GM23338 (cell line): ENCODE results near the gene LYZL2. TPM values are rescaled to one million over a fixed set of nuclear protein-coding genes. Genes with fewer than 3 reads are reported as not detected.
"Not testable (repeated sequence)": the region's sequence is repeated elsewhere in the genome, so short reads cannot be mapped to it uniquely, and the experiment has no call there.

Source experiments
- ATAC-seq: fragments of 200-7000 bp; cut with Tn5 transposase; 3 replicates; pipeline ENCODE4 v1.9.1; 2020
- DNase-seq: peaks from one replicate; pipeline ENCODE4 v3.0.0-alpha.2; 2015; ENCODE audit warnings: low spot score
- H2AFZ ChIP-seq: fragments of 200-600 bp; sonication (generic); 2 replicates; pipeline ENCODE4 v1.8.0; 2016; ENCODE audit warnings: antibody characterized with exemption, mild to moderate bottlenecking, moderate library complexity
- H3F3A ChIP-seq: fragments of 200-600 bp; sonication (generic); replicated peaks from 2 replicates; pipeline ENCODE4 v1.8.0; 2017; ENCODE audit warnings: antibody characterized with exemption, mixed run types, low read depth
- H3K27ac ChIP-seq: fragments of 200-600 bp; sonication (generic); 2 replicates; pipeline ENCODE4 v1.6.1; 2016; ENCODE audit warnings: low read depth
- H3K27me3 ChIP-seq: fragments of 200-600 bp; sonication (generic); 2 replicates; pipeline ENCODE4 v1.8.0; 2016; ENCODE audit warnings: mild to moderate bottlenecking, mixed run types, moderate library complexity; ENCODE audit not compliant: insufficient read depth
- H3K36me3 ChIP-seq: fragments of 200-600 bp; sonication (generic); 2 replicates; pipeline ENCODE4 v1.8.0; 2016; ENCODE audit warnings: mild to moderate bottlenecking; ENCODE audit not compliant: insufficient read depth
- H3K4me1 ChIP-seq: fragments of 200-600 bp; sonication (generic); 2 replicates; pipeline ENCODE4 v1.8.0; 2016; ENCODE audit warnings: mild to moderate bottlenecking, moderate library complexity; ENCODE audit not compliant: insufficient read depth
- H3K4me2 ChIP-seq: fragments of 200-600 bp; sonication (generic); 2 replicates; pipeline ENCODE4 v1.7.1; 2017; ENCODE audit warnings: mixed run types
- H3K4me3 ChIP-seq: fragments of 200-600 bp; sonication (generic); 2 replicates; pipeline ENCODE4 v1.6.1; 2016; ENCODE audit warnings: mixed run types
- H3K79me2 ChIP-seq: fragments of 200-600 bp; sonication (generic); replicated peaks from 2 replicates; pipeline ENCODE4 v1.8.0; 2017; ENCODE audit warnings: mild to moderate bottlenecking; ENCODE audit not compliant: insufficient read depth
- H3K9me2 ChIP-seq: fragments of 200-600 bp; sonication (generic); 2 replicates; pipeline ENCODE4 v1.8.0; 2017; ENCODE audit not compliant: insufficient read depth
- H4K20me1 ChIP-seq: fragments of 200-600 bp; sonication (generic); replicated peaks from 2 replicates; pipeline ENCODE4 v1.8.0; 2017; ENCODE audit warnings: mild to moderate bottlenecking; ENCODE audit not compliant: insufficient read depth
- H3K27ac Mint-ChIP-seq: 2 replicates; pipeline ENCODE4 v1.8.0; 2020; ENCODE audit warnings: inconsistent platforms, mild to moderate bottlenecking, moderate library complexity, mixed read lengths
- H3K27me3 Mint-ChIP-seq: 3 replicates; pipeline ENCODE4 v1.8.0; 2022; ENCODE audit warnings: low read depth, mild to moderate bottlenecking, moderate library complexity, mixed read lengths, inconsistent platforms; ENCODE audit not compliant: insufficient read depth, poor library complexity
- H3K36me3 Mint-ChIP-seq: 3 replicates; pipeline ENCODE4 v1.8.0; 2021; ENCODE audit warnings: low read depth, mild to moderate bottlenecking, inconsistent platforms, moderate library complexity, mixed read lengths
- H3K4me1 Mint-ChIP-seq: 3 replicates; pipeline ENCODE4 v1.8.0; 2020; ENCODE audit warnings: mild to moderate bottlenecking, inconsistent platforms, mixed read lengths
- H3K4me3 Mint-ChIP-seq: 3 replicates; pipeline ENCODE4 v1.8.0; 2021; ENCODE audit warnings: moderate library complexity, mild to moderate bottlenecking, inconsistent platforms, mixed read lengths
- H3K9me3 Mint-ChIP-seq: 3 replicates; pipeline ENCODE4 v1.8.0; 2020; ENCODE audit warnings: moderate library complexity, mild to moderate bottlenecking, inconsistent platforms, mixed read lengths
- EZH2 ChIP-seq: fragments of 200-600 bp; sonication (generic); IDR thresholded peaks from one replicate; pipeline ENCODE4 v1.8.0; 2017; ENCODE audit warnings: antibody characterized with exemption, mild to moderate bottlenecking, low read depth; ENCODE audit not compliant: unreplicated experiment
- EZH2phosphoT487 ChIP-seq: fragments of 200-600 bp; sonication (generic); IDR thresholded peaks from one replicate; pipeline ENCODE4 v1.8.1; 2018; ENCODE audit warnings: antibody characterized with exemption; ENCODE audit not compliant: unreplicated experiment
- JUNB ChIP-seq: IDR thresholded peaks from one replicate; pipeline ENCODE4 v1.6.1; 2016; ENCODE audit warnings: antibody characterized with exemption; ENCODE audit not compliant: unreplicated experiment
- POLR2AphosphoS5 ChIP-seq: IDR thresholded peaks from 2 replicates; pipeline ENCODE4 v1.6.1; 2016; ENCODE audit warnings: antibody characterized with exemption, low read depth
- REST ChIP-seq: IDR thresholded peaks from one replicate; pipeline ENCODE4 v1.6.1; 2018; ENCODE audit warnings: antibody characterized with exemption; ENCODE audit not compliant: unreplicated experiment
- STAT1 ChIP-seq: IDR thresholded peaks from one replicate; pipeline ENCODE4 v1.6.1; 2016; ENCODE audit warnings: antibody characterized with exemption; ENCODE audit not compliant: unreplicated experiment
- polyA plus RNA-seq: library from polyadenylated mRNA; unstranded; fragments of >200 nt; fragmentation: Nextera tagmentation; extraction: Ambion mirVana; gene quantifications from 2 replicates; pipeline ENCODE4 v1.2.1, GENCODE V29; 2016
- total RNA-seq: library from RNA; depleted of rRNA; stranded (reverse); fragments of >200 nt; shearing (Covaris generic); gene quantifications from 2 replicates; pipeline ENCODE4 v1.2.3, GENCODE V29; 2014
- TF ChIP-seq, protein P1 (sequence below), 2 experiments: fragments of 200-600 bp in 1 of 2; sonication (generic) in 1 of 2; conservative IDR thresholded peaks; 2 replicates each; pipeline versions ENCODE4 v1.5.1 to v1.6.1; 2016 to 2017; ENCODE audit warnings: antibody characterized with exemption in 2 of 2, low read depth in 2 of 2, mild to moderate bottlenecking in 2 of 2, moderate library complexity in 1 of 2
- TF ChIP-seq, protein P2 (sequence below): fragments of 250-450 bp; sonication (Bioruptor Pico); IDR thresholded peaks from 2 replicates; pipeline ENCODE4 v1.5.0; 2020; ENCODE audit warnings: mild to moderate bottlenecking, moderate library complexity

The LYZL2 gene
- total and polyA plus RNA-seq, 2 experiments from 2014 or later, result not detected

- Mint-ChIP-seq H3K9me3 (no peaks in the 10 kb centered on the region), H3K36me3 (no peaks in the 10 kb centered on the region), H3K27ac (no peak overlapping the region), H3K27me3 (peaks cover 6% of the 10 kb centered on the region), H3K4me1 (peaks cover 4% of the 10 kb centered on the region; the same call in 2 of the 3 replicates), H3K4me3 (no peak overlapping the region)
- 0 out of 2 replicates have a peak, but pooled peaks cover 2% of the 10 kb centered on the region for H3K4me1 ChIP-seq
- H3K79me2 ChIP-seq, result no peaks in the 10 kb centered on the region
- DNase-seq (no peak), ATAC-seq (no peak)
- no peaks in the 10 kb centered on the region for H3K27me3 ChIP-seq
- no peak overlapping the region for H2AFZ ChIP-seq
- H3K27ac ChIP-seq, result no peak overlapping the region
- no peak overlapping the region for H3K4me3 ChIP-seq
- H3K9me2 ChIP-seq, result no peaks in the 10 kb centered on the region; the same call in 1 of the 2 replicates
- no peak overlapping the region for H3K4me2 ChIP-seq
- TF ChIP-seq STAT1 (no peak), POLR2AphosphoS5 (no peak), REST (no peak), JUNB (no peak), EZH2phosphoT487 (no peak), EZH2 (no peak)
- TF ChIP-seq, protein P1, sequence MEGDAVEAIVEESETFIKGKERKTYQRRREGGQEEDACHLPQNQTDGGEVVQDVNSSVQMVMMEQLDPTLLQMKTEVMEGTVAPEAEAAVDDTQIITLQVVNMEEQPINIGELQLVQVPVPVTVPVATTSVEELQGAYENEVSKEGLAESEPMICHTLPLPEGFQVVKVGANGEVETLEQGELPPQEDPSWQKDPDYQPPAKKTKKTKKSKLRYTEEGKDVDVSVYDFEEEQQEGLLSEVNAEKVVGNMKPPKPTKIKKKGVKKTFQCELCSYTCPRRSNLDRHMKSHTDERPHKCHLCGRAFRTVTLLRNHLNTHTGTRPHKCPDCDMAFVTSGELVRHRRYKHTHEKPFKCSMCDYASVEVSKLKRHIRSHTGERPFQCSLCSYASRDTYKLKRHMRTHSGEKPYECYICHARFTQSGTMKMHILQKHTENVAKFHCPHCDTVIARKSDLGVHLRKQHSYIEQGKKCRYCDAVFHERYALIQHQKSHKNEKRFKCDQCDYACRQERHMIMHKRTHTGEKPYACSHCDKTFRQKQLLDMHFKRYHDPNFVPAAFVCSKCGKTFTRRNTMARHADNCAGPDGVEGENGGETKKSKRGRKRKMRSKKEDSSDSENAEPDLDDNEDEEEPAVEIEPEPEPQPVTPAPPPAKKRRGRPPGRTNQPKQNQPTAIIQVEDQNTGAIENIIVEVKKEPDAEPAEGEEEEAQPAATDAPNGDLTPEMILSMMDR (conservative IDR thresholded peaks at IDR 0.05; ENCODE audit: low read depth in 2 of 2), result no peak
- TF ChIP-seq, protein P2, sequence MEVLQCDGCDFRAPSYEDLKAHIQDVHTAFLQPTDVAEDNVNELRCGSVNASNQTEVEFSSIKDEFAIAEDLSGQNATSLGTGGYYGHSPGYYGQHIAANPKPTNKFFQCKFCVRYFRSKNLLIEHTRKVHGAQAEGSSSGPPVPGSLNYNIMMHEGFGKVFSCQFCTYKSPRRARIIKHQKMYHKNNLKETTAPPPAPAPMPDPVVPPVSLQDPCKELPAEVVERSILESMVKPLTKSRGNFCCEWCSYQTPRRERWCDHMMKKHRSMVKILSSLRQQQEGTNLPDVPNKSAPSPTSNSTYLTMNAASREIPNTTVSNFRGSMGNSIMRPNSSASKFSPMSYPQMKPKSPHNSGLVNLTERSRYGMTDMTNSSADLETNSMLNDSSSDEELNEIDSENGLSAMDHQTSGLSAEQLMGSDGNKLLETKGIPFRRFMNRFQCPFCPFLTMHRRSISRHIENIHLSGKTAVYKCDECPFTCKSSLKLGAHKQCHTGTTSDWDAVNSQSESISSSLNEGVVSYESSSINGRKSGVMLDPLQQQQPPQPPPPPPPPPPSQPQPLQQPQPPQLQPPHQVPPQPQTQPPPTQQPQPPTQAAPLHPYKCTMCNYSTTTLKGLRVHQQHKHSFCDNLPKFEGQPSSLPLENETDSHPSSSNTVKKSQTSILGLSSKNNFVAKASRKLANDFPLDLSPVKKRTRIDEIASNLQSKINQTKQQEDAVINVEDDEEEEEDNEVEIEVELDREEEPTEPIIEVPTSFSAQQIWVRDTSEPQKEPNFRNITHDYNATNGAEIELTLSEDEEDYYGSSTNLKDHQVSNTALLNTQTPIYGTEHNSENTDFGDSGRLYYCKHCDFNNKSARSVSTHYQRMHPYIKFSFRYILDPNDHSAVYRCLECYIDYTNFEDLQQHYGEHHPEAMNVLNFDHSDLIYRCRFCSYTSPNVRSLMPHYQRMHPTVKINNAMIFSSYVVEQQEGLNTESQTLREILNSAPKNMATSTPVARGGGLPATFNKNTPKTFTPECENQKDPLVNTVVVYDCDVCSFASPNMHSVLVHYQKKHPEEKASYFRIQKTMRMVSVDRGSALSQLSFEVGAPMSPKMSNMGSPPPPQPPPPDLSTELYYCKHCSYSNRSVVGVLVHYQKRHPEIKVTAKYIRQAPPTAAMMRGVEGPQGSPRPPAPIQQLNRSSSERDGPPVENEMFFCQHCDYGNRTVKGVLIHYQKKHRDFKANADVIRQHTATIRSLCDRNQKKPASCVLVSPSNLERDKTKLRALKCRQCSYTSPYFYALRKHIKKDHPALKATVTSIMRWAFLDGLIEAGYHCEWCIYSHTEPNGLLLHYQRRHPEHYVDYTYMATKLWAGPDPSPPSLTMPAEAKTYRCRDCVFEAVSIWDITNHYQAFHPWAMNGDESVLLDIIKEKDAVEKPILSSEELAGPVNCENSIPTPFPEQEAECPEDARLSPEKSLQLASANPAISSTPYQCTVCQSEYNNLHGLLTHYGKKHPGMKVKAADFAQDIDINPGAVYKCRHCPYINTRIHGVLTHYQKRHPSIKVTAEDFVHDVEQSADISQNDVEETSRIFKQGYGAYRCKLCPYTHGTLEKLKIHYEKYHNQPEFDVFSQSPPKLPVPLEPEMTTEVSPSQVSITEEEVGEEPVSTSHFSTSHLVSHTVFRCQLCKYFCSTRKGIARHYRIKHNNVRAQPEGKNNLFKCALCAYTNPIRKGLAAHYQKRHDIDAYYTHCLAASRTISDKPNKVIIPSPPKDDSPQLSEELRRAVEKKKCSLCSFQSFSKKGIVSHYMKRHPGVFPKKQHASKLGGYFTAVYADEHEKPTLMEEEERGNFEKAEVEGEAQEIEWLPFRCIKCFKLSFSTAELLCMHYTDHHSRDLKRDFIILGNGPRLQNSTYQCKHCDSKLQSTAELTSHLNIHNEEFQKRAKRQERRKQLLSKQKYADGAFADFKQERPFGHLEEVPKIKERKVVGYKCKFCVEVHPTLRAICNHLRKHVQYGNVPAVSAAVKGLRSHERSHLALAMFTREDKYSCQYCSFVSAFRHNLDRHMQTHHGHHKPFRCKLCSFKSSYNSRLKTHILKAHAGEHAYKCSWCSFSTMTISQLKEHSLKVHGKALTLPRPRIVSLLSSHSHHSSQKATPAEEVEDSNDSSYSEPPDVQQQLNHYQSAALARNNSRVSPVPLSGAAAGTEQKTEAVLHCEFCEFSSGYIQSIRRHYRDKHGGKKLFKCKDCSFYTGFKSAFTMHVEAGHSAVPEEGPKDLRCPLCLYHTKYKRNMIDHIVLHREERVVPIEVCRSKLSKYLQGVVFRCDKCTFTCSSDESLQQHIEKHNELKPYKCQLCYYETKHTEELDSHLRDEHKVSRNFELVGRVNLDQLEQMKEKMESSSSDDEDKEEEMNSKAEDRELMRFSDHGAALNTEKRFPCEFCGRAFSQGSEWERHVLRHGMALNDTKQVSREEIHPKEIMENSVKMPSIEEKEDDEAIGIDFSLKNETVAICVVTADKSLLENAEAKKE, result no peak
- no peaks in the 10 kb centered on the region for H3F3A ChIP-seq
- H3K36me3 ChIP-seq, result no peaks in the 10 kb centered on the region
- H4K20me1 ChIP-seq, result no peaks in the 10 kb centered on the region
These were observed 12.5 kb downstream of the LYZL2 start for GRCh38 chr10:30617070-30617469.

DNA sequence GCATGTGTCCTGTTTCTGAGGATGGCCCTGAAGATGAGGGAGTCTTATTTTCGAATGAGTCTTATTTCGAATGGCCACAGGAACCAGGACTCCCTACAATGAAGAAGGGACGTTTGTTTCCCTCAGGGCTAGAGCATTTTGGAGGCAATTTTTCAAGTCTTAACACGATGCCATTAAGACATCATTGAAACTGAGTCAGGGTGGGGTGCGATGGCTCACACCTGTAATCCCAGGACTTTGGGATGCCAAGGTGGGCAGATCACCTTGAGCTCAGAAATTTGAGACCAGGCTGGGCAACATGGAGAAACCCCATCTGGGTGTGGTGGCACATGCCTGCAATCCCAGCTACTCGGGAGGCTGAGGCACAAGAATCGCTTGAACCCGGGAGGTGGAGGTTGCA lies 18.5 kb downstream of the LYZL2 start:
- not testable (repeated sequence) for H3K4me3 Mint-ChIP-seq, H3K9me3 Mint-ChIP-seq, H3K4me1 Mint-ChIP-seq, H3K4me2 ChIP-seq, H3F3A ChIP-seq, H3K36me3 Mint-ChIP-seq, H3K9me2 ChIP-seq, H3K27ac Mint-ChIP-seq, H3K27ac ChIP-seq, ATAC-seq, H3K36me3 ChIP-seq, H3K4me1 ChIP-seq, H3K79me2 ChIP-seq, H4K20me1 ChIP-seq, H3K27me3 ChIP-seq, H2AFZ ChIP-seq, H3K4me3 ChIP-seq, DNase-seq
- peaks cover 15% of the 10 kb centered on the region for H3K27me3 Mint-ChIP-seq
